ENCODE data around the gene JMJD8.
"Not testable (repeated sequence)": the region's sequence is repeated elsewhere in the genome, so short reads cannot be mapped to it uniquely, and the experiment has no call there.

- TF ChIP-seq CTCF, EP300 (IDR thresholded peaks at IDR 0.05): not testable (repeated sequence)
These were observed 7.1 kb upstream of the JMJD8 start for GRCh38 chr16:691242-691641.

Measured in tibial nerve (tissue), 4 donors.